Ascending aorta (tissue), 2 donors: ENCODE results near the gene IL33. TPM values are rescaled to one million over a fixed set of nuclear protein-coding genes. Genes with fewer than 3 reads are reported as not detected.

ENCODE experiments used
- DNase-seq, 2 donors: peaks; one replicate each; pipeline ENCODE4 v3.0.0-alpha.2; 2019; ENCODE audit warnings: low spot score in 2 of 2
- H3K27ac ChIP-seq, 2 donors: fragments of 200-600 bp; sonication (generic); one replicate each; pipeline ENCODE4 v1.5.1; 2016 to 2017; ENCODE audit warnings: mild to moderate bottlenecking in 1 of 2
- H3K27me3 ChIP-seq: fragments of 200-600 bp; sonication (generic); one replicate; pipeline ENCODE4 v1.5.1; 2017
- H3K36me3 ChIP-seq, 2 donors: fragments of 200-600 bp; sonication (generic); one replicate each; pipeline ENCODE4 v1.5.1; 2016
- H3K4me1 ChIP-seq, 2 donors: fragments of 200-600 bp; sonication (generic); one replicate each; pipeline ENCODE4 v1.5.1; 2016 to 2017; ENCODE audit warnings: mild to moderate bottlenecking in 1 of 2
- H3K4me3 ChIP-seq, 2 donors: fragments of 200-600 bp; sonication (generic); one replicate each; pipeline ENCODE4 v1.5.1; 2016 to 2017; ENCODE audit warnings: mild to moderate bottlenecking in 1 of 2
- H3K9me3 ChIP-seq, 2 donors: fragments of 200-600 bp; sonication (generic); one replicate each; pipeline ENCODE4 v1.5.1; 2016
- CTCF ChIP-seq, 3 experiments: fragments of 200-600 bp in 2 of 3; fragments of 450-650 bp in 1 of 3; sonication (generic) in 2 of 3; IDR thresholded peaks; one replicate each; pipeline ENCODE4 v1.5.1; 2016 to 2019; ENCODE audit warnings: antibody characterized with exemption in 3 of 3, mild to moderate bottlenecking in 1 of 3, moderate library complexity in 1 of 3
- intact Hi-C: fragments of 100-400 bp; cut with DNase I; formaldehyde crosslinking; loops from one replicate; pipeline ENCODE4 v1.15.1; 2023
- total RNA-seq: library from RNA; depleted of rRNA; stranded (reverse); fragments of >200 nt; gene quantifications from one replicate; pipeline ENCODE4 v1.1.0, GENCODE V29; 2016

Gene IL33
- total RNA-seq, 1 donor from 2014 or later, result 38.0 TPM

DNA sequence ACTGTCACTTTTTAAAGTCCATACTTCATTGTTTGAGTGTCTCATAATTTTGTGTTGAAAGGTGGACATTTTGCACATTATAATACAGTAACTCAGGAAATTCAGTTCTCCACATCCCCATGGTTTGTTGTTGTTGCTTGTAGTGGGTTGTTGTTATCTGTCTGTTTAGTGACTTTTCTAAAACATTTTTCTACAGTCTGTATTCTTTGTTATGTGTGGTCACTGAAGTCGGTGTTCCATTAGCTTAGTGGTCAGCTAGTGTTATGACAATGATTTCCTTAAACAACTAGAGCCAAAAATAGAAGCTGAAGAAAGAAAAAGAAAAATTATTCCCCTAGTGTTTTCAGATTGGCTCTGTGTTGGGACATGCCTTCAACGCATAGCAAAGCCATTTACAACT, 5.6 kb upstream of the IL33 start:
- no peak for TF ChIP-seq CTCF (IDR thresholded peaks at IDR 0.05)
- H3K36me3 ChIP-seq, result no peaks in the 10 kb centered on the region
- H3K9me3 ChIP-seq, result peaks cover 11 to 34% of the 10 kb centered on the region in 2 donors
- H3K4me3 ChIP-seq, result no peak overlapping the region
- H3K4me1 ChIP-seq, result peaks cover 0 to 7% of the 10 kb centered on the region in 2 donors
- H3K27me3 ChIP-seq, result no peaks in the 10 kb centered on the region
- DNase-seq, result no peak
- intact Hi-C loops, result loop anchor here (10.0 kb wide), 1 partner anchor 205 kb away; the partner anchor contains the start of gene UHRF2
- no peak overlapping the region for H3K27ac ChIP-seq

- H3K4me1 ChIP-seq, result peaks cover 0 to 11% of the 10 kb centered on the region in 2 donors
- DNase-seq, result no peak
- intact Hi-C loops, result loop anchor here (10.0 kb wide), 1 partner anchor 202 kb away; the partner anchor contains the start of gene UHRF2
- H3K27me3 ChIP-seq, result no peaks in the 10 kb centered on the region
- H3K4me3 ChIP-seq, result no peak overlapping the region
- H3K9me3 ChIP-seq, result peaks cover 11 to 30% of the 10 kb centered on the region in 2 donors
- no peak for TF ChIP-seq CTCF (IDR thresholded peaks at IDR 0.05)
- H3K36me3 ChIP-seq, result no peaks in the 10 kb centered on the region
- H3K27ac ChIP-seq, result no peak overlapping the region
These were observed 2.8 kb upstream of the IL33 start for GRCh38 chr9:6212722-6213375.

- DNase-seq, result no peak
- H3K27ac ChIP-seq, result peak overlapping the region; percentile 21 to 29
- H3K27me3 ChIP-seq, result no peaks in the 10 kb centered on the region
- no peak overlapping the region for H3K4me3 ChIP-seq
- peaks cover 9 to 17% of the 10 kb centered on the region in 2 donors for H3K9me3 ChIP-seq
- H3K4me1 ChIP-seq, result peaks cover 0 to 18% of the 10 kb centered on the region in 2 donors
- intact Hi-C loops, result loop anchor here (10.0 kb wide), 1 partner anchor 200 kb away; the partner anchor contains the start of gene UHRF2
- no peaks in the 10 kb centered on the region for H3K36me3 ChIP-seq
- TF ChIP-seq CTCF (IDR thresholded peaks at IDR 0.05), result no peak
These were observed 1.2 kb upstream of the IL33 start for GRCh38 chr9:6214434-6214833.

- Histone ChIP-seq H3K27ac (peak overlapping the region; percentile 29 to 31), H3K36me3 (no peaks in the 10 kb centered on the region), H3K27me3 (no peaks in the 10 kb centered on the region), H3K9me3 (peaks cover 4 to 12% of the 10 kb centered on the region in 2 donors), H3K4me3 (peak overlapping the region in 1 of 2 donors; percentile 53), H3K4me1 (peaks cover 0 to 19% of the 10 kb centered on the region in 2 donors)
- DNase-seq, result no peak
- intact Hi-C loops, result loop anchor here (5.0 to 10.0 kb wide), 3 partner anchors 200 to 542 kb away; partner anchors contain the start of genes KDM4C and UHRF2
- no peak for TF ChIP-seq CTCF (IDR thresholded peaks at IDR 0.05)
These were observed 704 bp upstream of the IL33 start for GRCh38 chr9:6214903-6215302.

GRCh38 chr9:6216002-6216401, 395 bp downstream of the IL33 start:
- intact Hi-C loops, result loop anchor here (2.0 to 10.0 kb wide), 4 partner anchors 57 to 541 kb away; partner anchors contain the start of genes KDM4C and UHRF2
- Histone ChIP-seq H3K27me3 (no peaks in the 10 kb centered on the region), H3K4me3 (peak overlapping the region; percentile 44 to 53), H3K9me3 (peaks cover 0 to under 1% of the 10 kb centered on the region in 2 donors), H3K27ac (peak overlapping the region; percentile 41 to 77), H3K4me1 (peaks cover 0 to 19% of the 10 kb centered on the region in 2 donors), H3K36me3 (no peaks in the 10 kb centered on the region)
- no peak for TF ChIP-seq CTCF (IDR thresholded peaks at IDR 0.05)
- DNase-seq, result no peak
